Activated CD8-positive, alpha-beta memory T cell treated with anti-CD3 and anti-CD28 coated beads, Interleukin-2, amount 50 U/mL, for 48 hours (primary cell): ENCODE data around the gene SIK1.
"Not testable (repeated sequence)": the region's sequence is repeated elsewhere in the genome, so short reads cannot be mapped to it uniquely, and the experiment has no call there.

Experiments
- DNase-seq: peaks from one replicate; pipeline ENCODE4 v3.0.0-alpha.2; 2020

Gene SIK1

GRCh38 chr21:43439316-43440075 is 12.6 kb upstream of the SIK1 start:
- not testable (repeated sequence) for DNase-seq

GRCh38 chr21:43436272-43436671 is 9.3 kb upstream of the SIK1 start:
- not testable (repeated sequence) for DNase-seq

- not testable (repeated sequence) for DNase-seq
Measured at GRCh38 chr21:43433340-43434136, 6.6 kb upstream of the SIK1 start.

GRCh38 chr21:43430830-43431416 is 4.0 kb upstream of the SIK1 start:
- not testable (repeated sequence) for DNase-seq

GRCh38 chr21:43428964-43429363 is 2.0 kb upstream of the SIK1 start:
- not testable (repeated sequence) for DNase-seq

DNA sequence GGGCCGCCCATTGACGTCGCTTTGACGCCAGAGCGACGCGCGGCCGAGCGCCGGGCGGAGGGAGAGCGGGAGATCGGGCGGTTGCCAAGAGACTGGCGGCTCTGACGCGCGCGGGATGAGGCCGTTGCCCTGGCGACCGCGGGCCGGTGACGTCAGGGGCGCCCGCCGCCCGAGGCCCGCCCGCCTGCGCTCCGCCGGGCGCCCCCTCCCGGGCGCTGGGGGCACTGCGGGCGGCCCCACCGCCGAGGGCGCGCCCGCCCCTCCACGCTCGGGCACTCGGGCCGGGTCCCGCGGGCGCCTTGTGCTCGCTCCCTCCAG is 270 bp upstream of the SIK1 start:
- not testable (repeated sequence) for DNase-seq

DNA sequence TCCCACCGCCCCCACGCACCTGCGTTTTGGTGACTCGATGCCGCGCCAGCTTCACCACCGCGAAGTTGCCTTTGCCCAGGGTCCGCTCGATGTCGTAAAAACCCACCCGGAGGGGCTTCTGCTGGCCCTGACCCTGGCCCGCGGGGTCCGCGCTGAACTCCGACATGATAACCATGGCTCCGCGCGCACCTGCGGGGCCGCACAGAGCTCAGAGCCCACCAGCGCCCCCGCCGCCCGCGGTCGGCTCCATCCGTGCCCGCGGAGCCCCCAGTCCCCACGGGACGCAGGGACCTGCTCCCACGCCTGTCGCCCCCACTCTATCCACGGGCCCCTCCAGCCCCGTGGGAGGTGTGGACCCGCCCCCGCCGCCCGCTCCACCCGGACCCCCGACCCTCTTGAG is 927 bp downstream of the SIK1 start:
- DNase-seq: not testable (repeated sequence)

DNA sequence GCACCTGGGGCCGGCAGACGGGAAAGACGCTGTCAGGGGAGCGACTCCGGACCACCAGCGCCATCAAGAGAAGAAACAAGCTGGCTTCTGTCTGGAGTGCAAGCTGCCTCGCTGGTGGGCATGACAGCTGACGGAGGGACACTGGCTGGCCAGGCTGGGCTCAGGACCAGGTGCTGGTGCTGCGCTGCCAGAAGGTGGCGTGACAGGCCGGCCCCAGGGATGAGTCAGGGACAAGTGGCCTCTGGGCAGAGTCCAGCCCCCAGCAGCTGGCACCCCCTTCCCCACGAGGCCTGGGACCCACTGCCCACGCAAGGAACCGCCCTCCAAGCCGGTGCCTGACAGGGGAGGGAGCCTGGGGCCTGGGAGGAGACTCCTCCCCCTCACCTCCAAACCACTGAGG is 7.5 kb downstream of the SIK1 start:
- DNase-seq: not testable (repeated sequence)

DNA sequence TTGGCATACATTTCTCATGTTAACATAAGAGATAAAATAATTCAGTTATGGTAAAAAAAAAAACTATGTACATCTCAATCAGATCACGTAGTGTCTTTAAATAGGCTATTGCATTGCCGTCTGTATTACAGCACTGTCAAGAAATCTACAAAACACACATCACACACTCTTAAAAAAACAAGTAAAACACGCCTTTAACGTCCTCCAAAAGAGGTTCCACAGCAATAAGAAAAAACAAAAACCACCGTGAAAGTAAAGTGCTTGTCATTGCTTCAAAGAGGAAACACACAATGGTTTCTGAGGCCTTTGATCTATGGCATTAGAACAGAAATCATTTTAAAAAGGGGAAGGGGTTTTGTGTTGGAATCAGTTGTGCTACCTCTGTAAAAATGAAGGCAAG is 12.4 kb downstream of the SIK1 start:
- not testable (repeated sequence) for DNase-seq

GRCh38 chr21:43412020-43412788 is 14.7 kb downstream of the SIK1 start:
- DNase-seq: not testable (repeated sequence)

- DNase-seq: not testable (repeated sequence)
Measured at GRCh38 chr21:43410456-43411068, 16.4 kb downstream of the SIK1 start.

GRCh38 chr21:43407139-43407538 is 19.8 kb downstream of the SIK1 start:
- not testable (repeated sequence) for DNase-seq

DNA sequence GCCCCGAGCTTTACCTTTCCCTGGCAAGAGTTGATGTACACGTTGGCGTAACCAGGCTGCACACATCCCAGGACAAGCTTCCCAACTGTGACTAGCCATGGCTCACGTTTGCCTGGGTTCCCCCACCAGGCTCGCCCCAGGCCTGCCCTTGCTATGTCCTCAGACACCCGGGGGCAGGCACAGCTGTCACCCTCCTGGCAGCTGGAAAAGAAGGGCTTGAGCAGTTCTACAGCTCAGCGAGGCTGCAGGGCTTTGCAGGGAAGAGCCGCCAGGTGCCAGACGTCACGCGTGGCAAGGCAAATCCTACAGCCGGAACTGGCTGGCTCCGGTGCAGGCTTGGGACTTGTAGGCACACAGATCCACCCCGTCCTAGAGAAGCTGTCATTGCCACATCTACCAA is 22.5 kb downstream of the SIK1 start:
- DNase-seq: not testable (repeated sequence)

DNA sequence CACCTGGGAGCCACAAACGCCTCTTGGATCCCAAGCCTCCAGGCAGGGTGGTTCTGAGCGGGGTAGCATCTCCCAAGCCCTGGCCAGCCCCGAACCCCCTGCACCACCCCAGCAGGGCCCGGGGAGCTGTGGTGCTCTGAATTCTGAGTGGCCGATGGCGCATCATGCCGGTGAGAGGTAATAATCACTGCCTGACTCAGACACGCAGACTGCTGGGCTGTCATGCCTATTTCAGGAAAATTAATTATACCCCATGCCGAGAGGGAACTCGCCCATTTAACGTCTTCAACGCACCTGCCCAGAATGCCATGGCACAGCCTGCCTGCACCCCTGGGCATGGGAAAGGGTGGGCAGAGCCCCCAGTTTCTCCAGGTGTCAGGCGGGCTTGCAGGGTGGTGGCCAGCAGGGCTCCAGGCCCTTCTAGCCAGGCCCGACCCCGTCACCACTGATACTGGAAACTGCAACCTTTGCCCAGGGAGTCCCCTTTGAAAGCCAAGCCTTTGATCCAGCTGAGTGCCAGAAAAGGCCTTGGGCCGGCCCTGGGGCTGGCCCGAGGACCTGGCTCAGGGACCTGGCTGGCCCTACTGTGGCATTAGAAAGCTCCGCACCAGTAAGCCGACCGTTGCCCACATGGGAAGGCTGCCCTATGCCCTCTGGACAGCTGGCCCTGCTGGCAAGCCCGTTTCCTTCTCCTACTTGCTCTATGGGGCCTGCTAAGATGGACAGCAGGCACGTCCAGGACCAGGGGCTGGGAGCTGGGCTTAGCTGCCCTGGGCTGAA is 23.1 kb downstream of the SIK1 start:
- peak; percentile 13 for DNase-seq

DNA sequence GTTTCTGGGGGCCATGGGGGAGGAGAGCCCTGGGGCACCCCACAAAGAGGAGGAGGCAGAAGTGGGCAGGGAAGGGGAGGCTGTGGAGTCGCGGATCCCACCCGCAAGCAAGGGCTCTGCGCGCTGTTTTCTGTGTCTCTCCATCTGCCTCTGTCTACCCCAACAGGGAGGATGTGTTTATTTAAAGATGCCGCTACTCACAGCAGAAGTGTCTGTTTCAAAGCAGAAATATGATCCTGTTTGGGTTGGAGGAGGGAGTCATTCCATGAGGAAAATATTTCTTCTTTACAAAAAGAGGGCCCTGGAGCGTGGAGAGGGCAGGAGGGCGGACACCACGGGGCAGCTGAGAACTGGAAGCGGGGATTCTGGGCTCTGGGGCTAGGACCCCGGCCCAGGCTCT is 25.8 kb downstream of the SIK1 start:
- not testable (repeated sequence) for DNase-seq

DNA sequence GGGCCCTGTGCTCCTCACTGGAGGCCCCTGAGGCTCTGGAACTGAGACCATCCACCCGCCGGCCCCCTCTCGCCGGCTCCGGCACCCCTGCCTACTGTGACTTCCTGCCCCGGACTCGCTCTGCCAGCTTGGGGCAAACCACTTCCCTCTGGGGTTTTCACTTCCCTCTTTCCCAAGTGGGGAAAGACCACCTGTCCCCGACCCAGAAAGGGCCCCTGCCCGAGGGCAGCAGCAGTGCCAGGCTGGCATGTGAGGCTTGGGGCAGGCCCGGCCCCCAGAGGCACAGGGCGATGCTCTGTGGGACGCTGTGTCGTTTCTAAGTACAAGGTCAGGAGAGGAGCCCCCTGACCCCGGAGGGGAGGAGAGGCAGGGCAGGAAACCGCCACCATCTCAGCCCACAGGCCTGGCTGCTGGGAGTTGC is 27.3 kb downstream of the SIK1 start:
- not testable (repeated sequence) for DNase-seq

- not testable (repeated sequence) for DNase-seq
Measured at GRCh38 chr21:43399136-43399535, 27.8 kb downstream of the SIK1 start.

GRCh38 chr21:43398533-43398932 is 28.4 kb downstream of the SIK1 start:
- not testable (repeated sequence) for DNase-seq

- DNase-seq: not testable (repeated sequence)
Measured at GRCh38 chr21:43398000-43398399, 28.9 kb downstream of the SIK1 start.

DNA sequence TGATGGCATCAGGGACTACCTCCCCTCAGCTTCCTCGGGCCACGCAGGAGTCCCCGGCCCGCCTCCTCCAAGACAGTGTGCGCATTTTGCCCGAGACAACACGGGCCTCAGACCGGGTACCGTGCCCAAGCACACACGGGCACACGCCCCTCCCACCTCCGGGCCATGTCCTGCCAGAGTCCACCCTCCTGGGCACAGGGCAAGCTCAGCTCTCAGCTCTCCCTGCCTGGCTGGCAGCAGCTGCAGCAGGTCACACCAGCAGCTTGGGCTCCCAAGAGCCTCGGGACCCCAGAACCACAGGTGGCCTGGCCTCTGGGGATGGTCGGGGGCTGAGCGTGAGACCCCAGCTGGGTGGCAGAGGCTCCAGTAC is 29.5 kb downstream of the SIK1 start:
- DNase-seq: not testable (repeated sequence)

- DNase-seq: not testable (repeated sequence)
Measured at GRCh38 chr21:43396788-43397438, 30.0 kb downstream of the SIK1 start.
